22Rv1 (cell line): Measurements from ENCODE around the gene FBXO31.

ENCODE experiments used
- CTCF ChIP-seq: fragments of 450-650 bp; IDR thresholded peaks from 2 replicates; pipeline ENCODE4 v1.5.1; 2017; ENCODE audit warnings: mild to moderate bottlenecking
- ZFX ChIP-seq: fragments of 450-650 bp; IDR thresholded peaks from 2 replicates; pipeline ENCODE4 v1.6.1; 2017; ENCODE audit warnings: antibody characterized with exemption, borderline replicate concordance

GRCh38 chr16:87421003-87421912, 37.7 kb upstream of the FBXO31 start:
- peak; percentile 25; the same call in 1 of the 2 replicates for TF ChIP-seq CTCF
- no peak for TF ChIP-seq ZFX
